BJ (cell line): ENCODE data around the gene ZCCHC2. TPM values are rescaled to one million over a fixed set of nuclear protein-coding genes. Genes with fewer than 3 reads are reported as not detected.

Experiments
- CTCF ChIA-PET: fragments of 350-600 bp; formaldehyde crosslinking; extraction: SDS; loops from one replicate; lab custom pipeline; 2021; ENCODE audit warnings: antibody characterized with exemption, inconsistent platforms; lab: Yijun Ruan, JAX
- POLR2A ChIA-PET: fragments of 300-600 bp; sonication (Branson Sonifier 250); formaldehyde crosslinking; extraction: SDS; loops from one replicate; lab custom pipeline; 2021; ENCODE audit warnings: antibody characterized with exemption; lab: Charles Lee
- DNase-seq: peaks from one replicate; pipeline ENCODE4 v3.0.0-alpha.2; 2011; ENCODE audit warnings: low read depth
- H3K27me3 ChIP-seq: 2 replicates; pipeline ENCODE4 v1.6.0; 2011; ENCODE audit warnings: low read length; ENCODE audit not compliant: control insufficient read depth, insufficient read depth
- H3K36me3 ChIP-seq: 2 replicates; pipeline ENCODE4 v1.5.1; 2011; ENCODE audit warnings: low read length; ENCODE audit not compliant: control insufficient read depth, insufficient read depth
- H3K4me3 ChIP-seq: 2 replicates; pipeline ENCODE4 v1.5.1; 2011; ENCODE audit warnings: low read depth, mild to moderate bottlenecking, control low read depth, low read length
- CTCF ChIP-seq: IDR thresholded peaks from 2 replicates; pipeline ENCODE4 v1.5.1; 2011; ENCODE audit warnings: low read depth, mild to moderate bottlenecking, control low read depth, inconsistent platforms, low read length, moderate library complexity; ENCODE audit not compliant: insufficient read depth
- polyA plus RNA-seq: library from polyadenylated mRNA; depleted of rRNA; stranded (reverse); fragments of >200 nt; gene quantifications from 2 replicates; pipeline ENCODE4 v1.2.3, GENCODE V29; 2011

The ZCCHC2 gene
- polyA plus RNA-seq, 1 experiment = 5.8 TPM

GRCh38 chr18:62496262-62496661, 26.6 kb upstream of the ZCCHC2 start:
- no peaks in the 10 kb centered on the region for H3K36me3 ChIP-seq
- ChIA-PET CTCF (no interaction called here), POLR2A (no interaction called here)
- no peak for DNase-seq
- H3K27me3 ChIP-seq = peaks cover 6% of the 10 kb centered on the region
- TF ChIP-seq CTCF = no peak
- H3K4me3 ChIP-seq = no peak overlapping the region

- DNase-seq = no peak
- Histone ChIP-seq H3K4me3 (no peak overlapping the region), H3K27me3 (peaks cover 6% of the 10 kb centered on the region), H3K36me3 (no peaks in the 10 kb centered on the region)
- no peak for TF ChIP-seq CTCF
- CTCF ChIA-PET = interaction anchor here (0.6 kb wide), 1 partner anchor 336 kb away, joined by 3 read pairs; no protein-coding TSS in a partner anchor
- POLR2A ChIA-PET = no interaction called here
Measured at GRCh38 chr18:62497190-62497772, 25.5 kb upstream of the ZCCHC2 start.

GRCh38 chr18:62498616-62499262, 24.1 kb upstream of the ZCCHC2 start:
- no peak for TF ChIP-seq CTCF
- Histone ChIP-seq H3K27me3 (peaks cover 5% of the 10 kb centered on the region), H3K36me3 (no peaks in the 10 kb centered on the region), H3K4me3 (no peak overlapping the region)
- POLR2A ChIA-PET = no interaction called here
- CTCF ChIA-PET = no interaction called here
- DNase-seq = no peak

- Histone ChIP-seq H3K36me3 (no peaks in the 10 kb centered on the region), H3K4me3 (no peak overlapping the region), H3K27me3 (peaks cover 5% of the 10 kb centered on the region)
- no peak for DNase-seq
- CTCF ChIA-PET = interaction anchor here (1.0 kb wide), 1 partner anchor 16 kb away, joined by 3 read pairs; no protein-coding TSS in a partner anchor
- POLR2A ChIA-PET = no interaction called here
- TF ChIP-seq CTCF = no peak
Measured at GRCh38 chr18:62499263-62499650, 23.6 kb upstream of the ZCCHC2 start.

- TF ChIP-seq CTCF = no peak
- CTCF ChIA-PET = interaction anchor here (1.0 kb wide), 1 partner anchor 15 kb away, joined by 3 read pairs; no protein-coding TSS in a partner anchor
- H3K4me3 ChIP-seq = no peak overlapping the region
- DNase-seq = no peak
- no peaks in the 10 kb centered on the region for H3K36me3 ChIP-seq
- POLR2A ChIA-PET = no interaction called here
- H3K27me3 ChIP-seq = peaks cover 5% of the 10 kb centered on the region
Measured at GRCh38 chr18:62500174-62500573, 22.7 kb upstream of the ZCCHC2 start.
